GM21825 (cell line): ENCODE data around the gene TBC1D17.

Experiments
- ATAC-seq: cut with Tn5 transposase; IDR thresholded peaks from one replicate; pipeline ENCODE4 v1.9.1; 2021; ENCODE audit warnings: mild to moderate bottlenecking, moderate library complexity; ENCODE audit not compliant: unreplicated experiment

Gene TBC1D17

DNA sequence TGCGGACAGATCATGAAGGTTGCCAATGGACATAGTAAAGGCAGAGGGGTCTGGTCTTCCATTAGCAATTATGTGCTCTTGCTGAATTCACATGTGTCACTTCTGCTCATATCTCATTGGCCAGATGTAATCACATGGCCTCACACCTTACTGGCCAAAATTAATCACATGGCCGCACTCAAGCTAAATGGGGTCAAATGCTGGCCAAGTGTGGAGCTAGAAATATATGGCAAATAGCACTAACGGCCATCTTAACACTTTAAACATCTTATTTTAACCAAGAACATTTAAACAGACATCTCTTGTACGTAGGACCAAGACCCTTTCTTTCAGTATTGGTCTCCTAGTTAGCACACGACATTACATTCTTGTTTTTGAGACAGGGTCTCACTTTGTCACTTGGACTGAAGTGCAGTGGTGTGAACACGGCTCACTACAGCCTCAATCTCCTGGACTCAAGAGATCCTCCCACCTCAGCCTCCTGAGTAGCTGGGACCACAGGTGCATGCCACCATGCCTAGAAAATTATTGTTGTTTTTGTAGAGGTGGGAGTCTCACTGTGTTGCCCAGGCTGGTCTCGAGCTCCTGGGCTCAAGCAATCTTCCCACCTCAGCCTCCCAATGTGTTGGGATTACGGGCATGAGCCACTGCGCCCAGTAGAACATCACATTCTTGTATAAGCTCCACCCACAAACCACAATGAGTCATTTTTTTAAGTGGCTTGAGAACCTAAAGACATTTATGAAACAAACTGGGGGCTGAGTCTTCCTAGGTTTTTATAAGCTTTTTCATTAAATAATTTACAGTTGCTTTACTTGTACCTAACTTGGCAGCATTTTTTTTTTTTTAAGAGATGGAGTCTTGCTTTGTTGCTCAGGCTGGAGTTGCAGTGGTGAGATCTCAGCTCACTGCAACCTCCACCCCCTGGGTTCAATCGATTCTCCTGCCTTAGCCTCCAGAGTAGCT, 29.5 kb upstream of the TBC1D17 start:
- no peak for ATAC-seq

DNA sequence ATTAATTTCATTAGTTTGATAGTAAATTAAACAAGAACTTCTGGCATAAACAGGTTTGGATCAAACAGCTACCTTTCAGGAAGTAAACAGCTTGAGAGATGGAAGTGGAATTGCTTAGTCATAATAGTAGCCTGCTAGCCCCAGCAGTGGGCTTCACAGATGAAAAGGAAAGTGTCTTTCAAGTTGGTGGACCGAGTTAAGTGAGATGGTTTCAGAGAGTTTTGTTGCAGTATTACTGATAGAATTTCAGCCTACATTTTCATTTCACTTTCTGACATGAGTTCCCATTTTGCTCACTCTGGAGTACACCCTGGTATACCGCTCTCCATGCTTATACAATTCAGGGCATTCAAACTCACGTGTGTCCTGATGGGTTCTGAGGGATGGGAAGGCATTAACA, 28.6 kb upstream of the TBC1D17 start:
- no peak for ATAC-seq

DNA sequence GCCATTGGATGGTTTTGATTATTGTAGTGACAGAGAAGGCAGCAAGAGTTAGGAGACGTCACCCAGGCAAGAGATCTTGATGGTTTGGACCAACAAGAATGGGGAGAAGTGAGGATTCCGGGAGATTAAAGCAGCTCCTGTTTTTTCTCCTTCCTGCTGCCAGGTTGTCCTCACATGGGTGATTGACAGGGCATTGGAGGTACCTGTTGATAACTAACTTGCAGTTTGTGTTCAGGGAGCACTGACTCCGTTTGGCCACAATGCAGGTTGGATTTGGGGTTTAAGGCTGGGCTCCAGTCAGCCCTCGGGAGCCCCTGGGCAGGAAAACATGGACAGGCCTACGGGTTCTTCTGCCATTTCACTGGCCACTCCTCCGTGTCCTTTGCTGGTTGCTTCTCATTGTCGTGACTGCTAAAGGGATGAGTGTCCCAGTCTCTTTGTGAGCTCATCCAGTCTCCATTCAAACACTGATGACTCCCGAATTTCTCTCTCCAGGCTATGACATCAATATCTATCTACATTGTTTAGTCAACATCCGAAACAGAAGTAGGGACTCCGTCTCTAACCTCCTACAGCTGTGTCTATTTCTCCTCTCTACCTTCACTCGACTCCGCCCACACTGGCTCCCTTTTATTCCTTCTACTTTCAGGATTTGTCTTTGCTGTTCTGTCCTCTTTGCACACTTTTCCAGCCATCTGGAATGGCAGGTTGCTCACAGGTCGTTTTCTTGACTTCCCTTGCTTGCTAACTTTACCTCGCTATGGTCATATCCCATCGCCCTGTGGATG, 27.9 kb upstream of the TBC1D17 start:
- ATAC-seq, result no peak

GRCh38 chr19:49850221-49850486, 27.3 kb upstream of the TBC1D17 start:
- ATAC-seq, result no peak

DNA sequence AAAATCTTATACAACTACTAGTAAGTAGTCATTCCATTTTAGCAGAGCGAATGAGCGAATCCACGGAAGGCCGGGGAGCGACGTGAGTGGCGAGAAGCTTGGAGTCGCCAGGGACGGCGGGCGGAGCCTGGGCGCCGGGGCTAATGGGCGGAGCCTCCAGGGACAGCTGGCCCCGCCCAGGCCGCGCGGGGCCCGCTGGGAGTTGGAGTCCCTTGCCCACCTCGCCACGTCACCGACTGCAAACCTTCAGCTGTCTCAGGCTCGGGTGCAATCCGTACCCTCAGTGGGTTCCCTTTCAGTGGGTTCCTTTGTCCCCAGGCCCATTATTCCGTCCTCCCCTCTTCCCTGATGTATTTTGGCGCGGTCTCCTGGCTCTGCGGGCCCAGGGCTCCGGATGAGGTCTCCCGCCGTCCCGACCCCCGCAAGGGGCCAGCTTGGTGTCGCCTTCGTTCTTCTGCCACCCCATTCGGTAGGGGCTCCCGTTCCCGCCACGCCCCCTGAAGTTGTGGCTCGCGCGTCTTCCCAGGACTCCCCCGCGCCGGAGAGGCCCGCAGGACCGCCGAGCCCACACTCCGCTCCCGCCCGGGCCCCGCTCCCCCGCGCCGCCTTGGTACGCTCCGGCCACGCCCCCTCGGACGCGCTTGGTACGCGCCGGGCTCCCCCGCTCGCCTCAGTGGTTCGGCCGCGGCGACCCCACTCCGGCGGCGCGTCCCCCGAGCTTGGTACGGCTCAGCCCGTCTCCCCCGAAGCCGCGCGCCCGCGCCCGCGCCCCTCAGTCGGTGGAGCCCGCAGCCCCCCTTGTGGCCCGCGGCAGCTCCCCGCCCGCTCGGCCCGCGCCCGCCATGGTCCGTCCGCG, 26.8 kb upstream of the TBC1D17 start, which contains the start of gene PTOV1:
TSS of gene PTOV1 (plus strand) at position 673 of the 856 bp plus-strand sequence.
- peak; percentile 71 for ATAC-seq

- no peak for ATAC-seq
These were observed 25.8 kb upstream of the TBC1D17 start for GRCh38 chr19:49851456-49852259.

- no peak for ATAC-seq
These were observed 24.8 kb upstream of the TBC1D17 start for GRCh38 chr19:49852631-49853126.

DNA sequence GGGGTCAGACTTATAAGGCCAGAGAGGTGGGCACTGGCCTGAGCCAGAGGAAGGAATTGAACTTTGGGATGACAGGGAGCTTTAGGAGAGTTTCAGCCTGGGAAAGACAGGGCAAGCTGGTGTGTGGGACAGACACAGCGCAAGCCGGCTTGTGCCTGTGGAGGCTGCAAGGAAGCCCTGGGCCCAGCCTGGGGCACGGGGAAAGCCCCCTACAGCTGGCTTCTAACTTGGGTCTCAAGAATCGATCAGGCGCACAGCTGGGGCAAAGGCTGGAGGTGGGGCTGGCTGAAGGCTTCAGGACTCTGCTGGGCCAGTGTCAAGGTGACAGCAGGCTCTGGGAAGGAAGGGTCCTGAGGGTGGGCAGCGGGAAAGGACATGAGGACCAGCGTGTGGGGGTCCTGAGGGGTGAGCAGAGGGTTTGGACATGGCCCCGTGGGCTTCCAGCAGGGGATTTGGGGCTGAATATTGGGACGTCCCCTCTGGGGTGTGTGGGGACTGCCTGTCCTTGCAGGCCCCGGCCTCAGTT, 23.6 kb upstream of the TBC1D17 start:
- no peak for ATAC-seq

- no peak for ATAC-seq
These were observed 22.9 kb upstream of the TBC1D17 start for GRCh38 chr19:49854378-49855263.

DNA sequence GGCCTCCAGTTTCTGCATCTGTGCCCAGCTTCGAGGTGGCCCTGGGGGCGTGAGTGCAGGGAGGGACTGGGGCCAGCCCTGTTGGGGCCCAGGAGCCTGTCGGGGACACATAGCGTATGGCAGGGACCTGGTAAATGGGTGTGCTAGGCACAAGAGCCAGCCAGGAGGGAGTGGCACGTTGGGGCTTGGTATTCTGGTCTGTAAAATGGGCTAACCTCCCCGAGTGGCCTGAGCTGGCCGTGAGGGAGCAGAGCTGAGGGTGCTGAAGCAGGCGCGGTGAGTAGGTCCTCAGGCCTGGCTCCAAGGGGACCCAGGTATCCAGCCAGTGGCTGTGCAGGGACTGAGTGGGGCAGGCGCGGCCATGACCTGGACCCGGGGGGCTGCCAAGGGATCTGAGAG, 22.2 kb upstream of the TBC1D17 start:
- no peak for ATAC-seq

DNA sequence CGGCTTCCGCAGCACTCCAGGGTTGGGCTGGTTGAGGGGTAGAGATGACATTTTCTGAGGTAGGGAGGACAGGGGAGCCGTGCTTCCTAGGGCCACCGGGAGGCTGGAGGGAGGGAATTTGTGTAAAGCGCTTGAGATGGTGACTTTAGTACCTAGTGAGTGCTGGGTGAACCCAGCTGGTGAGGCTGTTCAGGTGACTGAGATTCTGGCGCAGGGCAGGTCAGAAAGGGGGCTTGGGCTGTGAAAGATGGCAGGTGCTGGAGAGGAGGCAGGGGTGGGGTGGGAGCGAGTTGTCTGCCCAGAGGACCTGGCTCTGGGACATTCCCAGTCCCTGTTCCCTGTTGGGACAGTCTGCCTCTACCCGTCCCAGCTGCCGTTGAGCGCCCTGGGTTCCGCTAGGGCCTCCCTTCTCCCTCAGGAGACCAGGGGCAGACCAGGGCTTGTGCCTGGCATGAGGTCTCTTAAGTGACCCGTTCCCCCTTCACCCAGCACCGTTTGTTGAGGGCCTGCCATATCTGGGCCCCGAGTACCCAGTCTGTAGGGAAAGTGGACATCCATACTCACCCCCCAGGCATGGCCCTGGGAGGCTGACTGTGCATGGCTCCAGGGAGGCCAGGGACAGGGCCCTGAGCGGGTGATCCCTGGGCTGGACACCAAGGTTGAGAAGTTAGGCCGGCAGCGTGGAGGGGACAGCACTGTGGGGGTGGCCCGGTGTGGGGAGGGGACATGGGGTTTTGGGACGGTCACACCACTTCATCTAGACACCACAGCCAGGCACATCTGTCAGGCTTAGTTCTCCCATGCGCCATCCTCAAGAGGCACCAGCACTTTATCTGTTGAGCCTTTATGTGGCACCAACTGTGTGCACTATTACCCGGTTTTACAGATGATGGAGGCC, 21.6 kb upstream of the TBC1D17 start:
- no peak for ATAC-seq

GRCh38 chr19:49856574-49857021, 20.9 kb upstream of the TBC1D17 start:
- ATAC-seq, result no peak

DNA sequence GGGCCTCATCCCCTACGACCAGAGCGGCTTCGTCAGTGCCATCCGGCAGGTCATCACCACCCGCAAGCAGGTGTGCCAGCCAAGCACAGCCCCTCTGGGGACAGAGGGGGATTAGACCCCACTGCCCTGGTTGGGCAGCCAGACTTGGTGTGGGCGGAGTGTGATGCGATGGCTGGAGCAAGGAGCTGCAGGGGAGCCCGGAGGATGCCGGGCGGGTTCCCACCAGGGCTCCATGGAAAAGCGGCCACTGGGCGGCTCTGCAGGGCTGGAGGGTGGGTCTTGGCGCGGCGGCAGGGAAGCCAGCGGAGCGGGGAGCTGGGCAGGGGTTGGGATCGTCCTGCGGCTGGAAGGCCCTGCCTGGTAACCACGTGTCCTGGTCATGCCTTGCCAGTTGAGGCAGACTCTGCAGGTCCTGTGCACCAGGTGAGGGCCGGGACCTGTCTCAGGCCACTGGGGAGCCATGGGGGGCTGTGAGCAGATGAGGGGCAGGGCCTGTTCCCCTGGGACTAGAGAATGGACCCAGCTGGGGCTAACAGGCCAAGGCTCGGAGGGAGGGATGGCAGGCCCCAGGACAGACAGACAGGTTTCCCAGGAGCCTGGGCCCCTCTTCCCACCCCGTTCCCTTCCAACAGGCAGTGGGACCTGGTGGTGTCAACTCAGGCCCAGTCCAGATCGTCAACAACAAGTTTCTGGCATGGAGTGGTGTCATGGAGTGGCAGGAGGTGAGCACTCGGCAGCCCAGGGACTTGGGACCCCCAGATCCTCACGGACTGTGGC, 20.3 kb upstream of the TBC1D17 start:
- ATAC-seq, result no peak

DNA sequence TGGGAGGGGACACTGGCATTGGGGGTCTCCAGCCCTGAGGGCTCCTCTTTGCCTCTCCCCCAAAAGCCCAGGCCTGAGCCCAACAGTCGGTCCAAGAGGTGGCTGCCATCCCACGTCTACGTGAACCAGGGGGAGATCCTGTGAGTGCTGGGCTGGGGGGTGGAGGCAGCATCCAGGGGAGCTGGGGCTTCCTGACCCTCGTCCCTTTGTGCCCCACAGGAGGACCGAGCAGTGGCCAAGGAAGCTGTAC, 19.7 kb upstream of the TBC1D17 start:
- ATAC-seq, result no peak

GRCh38 chr19:49858088-49858985, 19.2 kb upstream of the TBC1D17 start:
- ATAC-seq, result no peak

DNA sequence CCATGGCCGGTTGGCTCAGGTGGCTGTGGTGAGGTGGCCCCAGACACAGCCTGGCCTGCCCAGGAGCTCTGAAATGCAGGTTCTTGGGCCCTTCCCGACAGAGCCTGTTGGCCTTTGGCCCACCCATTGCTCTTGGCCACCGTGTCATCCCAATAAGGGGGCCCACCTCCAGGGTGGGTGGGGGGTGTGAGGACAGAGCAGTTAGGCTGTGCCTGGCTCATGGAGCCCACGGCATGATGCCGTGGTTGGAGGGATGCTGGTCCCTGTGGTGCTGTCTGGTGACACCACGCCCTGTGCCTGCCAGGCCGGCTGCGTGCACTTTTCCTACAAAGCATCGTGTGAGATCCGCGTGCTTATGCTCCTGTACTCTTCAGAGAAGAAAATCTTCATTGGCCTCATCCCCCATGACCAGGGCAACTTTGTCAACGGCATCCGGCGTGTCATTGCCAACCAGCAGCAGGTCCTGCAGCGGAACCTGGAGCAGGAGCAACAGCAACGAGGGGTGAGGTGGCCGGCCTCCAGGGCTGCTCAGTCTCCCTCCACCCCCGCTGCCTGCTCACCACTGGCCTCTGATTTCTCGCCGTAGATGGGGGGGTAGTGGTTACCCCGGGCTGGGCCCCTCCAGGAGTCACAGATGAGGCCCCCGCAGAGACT, 17.7 kb upstream of the TBC1D17 start:
- no peak for ATAC-seq
